MM.1S (cell line): ENCODE data around the gene MAPK8IP1.

Source experiments
- EZH2phosphoT487 ChIP-seq: fragments of 300-600 bp; sonication (generic); IDR thresholded peaks from 2 replicates; pipeline ENCODE4 v1.6.1; 2018; ENCODE audit warnings: antibody characterized with exemption, low read length
- TF ChIP-seq, protein P1 (sequence below): fragments of 300-600 bp; sonication (generic); IDR thresholded peaks from 2 replicates; pipeline ENCODE4 v1.5.1; 2016; ENCODE audit warnings: antibody characterized with exemption, low read length, mixed read lengths

DNA sequence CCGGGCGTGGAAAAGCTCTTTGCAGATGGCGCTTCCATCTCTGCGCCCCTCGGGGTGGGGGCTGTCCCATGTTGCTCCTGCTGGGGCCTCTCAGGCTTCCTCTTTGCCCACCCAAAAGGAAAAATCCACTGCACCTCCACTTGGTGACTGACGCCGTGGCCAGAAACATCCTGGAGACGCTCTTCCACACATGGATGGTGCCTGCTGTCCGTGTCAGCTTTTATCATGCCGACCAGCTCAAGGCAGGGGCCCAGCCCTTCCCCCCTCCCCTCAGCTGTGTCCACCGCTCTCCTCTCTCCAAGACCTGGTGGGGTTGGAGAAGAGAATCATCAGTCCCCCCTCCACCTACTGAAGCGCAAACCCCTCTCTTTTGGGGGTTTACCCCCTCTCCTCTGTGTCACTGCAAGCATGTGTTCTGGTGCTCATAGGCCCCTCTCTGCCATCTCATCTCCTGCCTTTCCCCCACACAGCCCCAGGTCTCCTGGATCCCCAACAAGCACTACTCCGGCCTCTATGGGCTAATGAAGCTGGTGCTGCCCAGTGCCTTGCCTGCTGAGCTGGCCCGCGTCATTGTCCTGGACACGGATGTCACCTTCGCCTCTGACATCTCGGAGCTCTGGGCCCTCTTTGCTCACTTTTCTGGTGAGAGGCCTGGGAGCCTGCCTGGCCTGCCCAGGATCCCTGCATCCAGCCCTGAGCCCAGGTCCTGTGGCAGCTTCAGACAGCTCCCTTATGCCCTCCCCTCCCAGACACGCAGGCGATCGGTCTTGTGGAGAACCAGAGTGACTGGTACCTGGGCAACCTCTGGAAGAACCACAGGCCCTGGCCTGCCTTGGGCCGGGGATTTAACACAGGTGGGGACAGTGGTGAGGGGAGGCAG is 38.8 kb downstream of the MAPK8IP1 start:
- TF ChIP-seq, protein P1, sequence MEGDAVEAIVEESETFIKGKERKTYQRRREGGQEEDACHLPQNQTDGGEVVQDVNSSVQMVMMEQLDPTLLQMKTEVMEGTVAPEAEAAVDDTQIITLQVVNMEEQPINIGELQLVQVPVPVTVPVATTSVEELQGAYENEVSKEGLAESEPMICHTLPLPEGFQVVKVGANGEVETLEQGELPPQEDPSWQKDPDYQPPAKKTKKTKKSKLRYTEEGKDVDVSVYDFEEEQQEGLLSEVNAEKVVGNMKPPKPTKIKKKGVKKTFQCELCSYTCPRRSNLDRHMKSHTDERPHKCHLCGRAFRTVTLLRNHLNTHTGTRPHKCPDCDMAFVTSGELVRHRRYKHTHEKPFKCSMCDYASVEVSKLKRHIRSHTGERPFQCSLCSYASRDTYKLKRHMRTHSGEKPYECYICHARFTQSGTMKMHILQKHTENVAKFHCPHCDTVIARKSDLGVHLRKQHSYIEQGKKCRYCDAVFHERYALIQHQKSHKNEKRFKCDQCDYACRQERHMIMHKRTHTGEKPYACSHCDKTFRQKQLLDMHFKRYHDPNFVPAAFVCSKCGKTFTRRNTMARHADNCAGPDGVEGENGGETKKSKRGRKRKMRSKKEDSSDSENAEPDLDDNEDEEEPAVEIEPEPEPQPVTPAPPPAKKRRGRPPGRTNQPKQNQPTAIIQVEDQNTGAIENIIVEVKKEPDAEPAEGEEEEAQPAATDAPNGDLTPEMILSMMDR = no peak
- TF ChIP-seq EZH2phosphoT487 = no peak
